ENCODE results near the gene PNKD.

GRCh38 chr2:218366621-218367414 lies 96.5 kb downstream of the PNKD start:
- no peak for TF ChIP-seq POLR2A (IDR thresholded peaks at IDR 0.05)
- no peak for TF ChIP-seq CTCF (IDR thresholded peaks at IDR 0.05)

All from Peyer's patch (tissue), 4 donors.